ENCODE data around the gene KPRP.
A peak's percentile ranks its signal among the peaks of the same experiment; 100 is the strongest.

KPRP gene

DNA sequence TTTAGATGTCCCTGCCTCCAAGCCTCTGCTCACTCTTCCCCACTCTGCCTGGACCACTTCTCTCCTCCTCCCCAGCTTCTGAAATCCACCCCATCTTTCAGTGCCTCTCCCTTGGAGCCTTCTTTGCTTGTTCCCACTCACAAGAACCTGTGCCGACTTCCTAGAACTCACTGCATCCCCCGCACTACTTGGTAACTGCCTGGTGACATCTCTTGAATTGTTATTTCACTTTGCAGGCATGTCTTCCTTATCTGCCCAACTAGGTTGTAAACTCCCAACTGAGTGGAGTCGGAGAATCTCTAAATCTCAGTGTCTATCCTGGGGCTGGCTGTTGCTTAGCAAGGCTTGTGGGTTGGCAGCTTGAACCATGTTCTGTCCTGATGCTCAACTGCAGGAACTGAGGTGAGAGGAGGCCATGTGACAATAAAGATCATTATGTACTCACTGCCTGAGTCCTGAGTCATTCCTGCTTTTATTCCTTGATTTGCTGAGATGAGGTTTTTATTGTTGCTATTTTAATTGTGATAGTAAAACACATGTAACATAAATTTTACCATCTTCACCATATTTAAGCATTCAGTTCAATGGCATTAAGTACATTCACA, 3.9 kb downstream of the KPRP start:
- H3K4me3 ChIP-seq (ENCODE audit: low read depth, low read length): no peak overlapping the region
- TF ChIP-seq, protein P1, sequence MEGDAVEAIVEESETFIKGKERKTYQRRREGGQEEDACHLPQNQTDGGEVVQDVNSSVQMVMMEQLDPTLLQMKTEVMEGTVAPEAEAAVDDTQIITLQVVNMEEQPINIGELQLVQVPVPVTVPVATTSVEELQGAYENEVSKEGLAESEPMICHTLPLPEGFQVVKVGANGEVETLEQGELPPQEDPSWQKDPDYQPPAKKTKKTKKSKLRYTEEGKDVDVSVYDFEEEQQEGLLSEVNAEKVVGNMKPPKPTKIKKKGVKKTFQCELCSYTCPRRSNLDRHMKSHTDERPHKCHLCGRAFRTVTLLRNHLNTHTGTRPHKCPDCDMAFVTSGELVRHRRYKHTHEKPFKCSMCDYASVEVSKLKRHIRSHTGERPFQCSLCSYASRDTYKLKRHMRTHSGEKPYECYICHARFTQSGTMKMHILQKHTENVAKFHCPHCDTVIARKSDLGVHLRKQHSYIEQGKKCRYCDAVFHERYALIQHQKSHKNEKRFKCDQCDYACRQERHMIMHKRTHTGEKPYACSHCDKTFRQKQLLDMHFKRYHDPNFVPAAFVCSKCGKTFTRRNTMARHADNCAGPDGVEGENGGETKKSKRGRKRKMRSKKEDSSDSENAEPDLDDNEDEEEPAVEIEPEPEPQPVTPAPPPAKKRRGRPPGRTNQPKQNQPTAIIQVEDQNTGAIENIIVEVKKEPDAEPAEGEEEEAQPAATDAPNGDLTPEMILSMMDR (IDR thresholded peaks at IDR 0.05; ENCODE audit: insufficient read depth, low read depth, low read length, missing control alignments): no peak
- DNase-seq (ENCODE audit: low read depth): no peak

DNA sequence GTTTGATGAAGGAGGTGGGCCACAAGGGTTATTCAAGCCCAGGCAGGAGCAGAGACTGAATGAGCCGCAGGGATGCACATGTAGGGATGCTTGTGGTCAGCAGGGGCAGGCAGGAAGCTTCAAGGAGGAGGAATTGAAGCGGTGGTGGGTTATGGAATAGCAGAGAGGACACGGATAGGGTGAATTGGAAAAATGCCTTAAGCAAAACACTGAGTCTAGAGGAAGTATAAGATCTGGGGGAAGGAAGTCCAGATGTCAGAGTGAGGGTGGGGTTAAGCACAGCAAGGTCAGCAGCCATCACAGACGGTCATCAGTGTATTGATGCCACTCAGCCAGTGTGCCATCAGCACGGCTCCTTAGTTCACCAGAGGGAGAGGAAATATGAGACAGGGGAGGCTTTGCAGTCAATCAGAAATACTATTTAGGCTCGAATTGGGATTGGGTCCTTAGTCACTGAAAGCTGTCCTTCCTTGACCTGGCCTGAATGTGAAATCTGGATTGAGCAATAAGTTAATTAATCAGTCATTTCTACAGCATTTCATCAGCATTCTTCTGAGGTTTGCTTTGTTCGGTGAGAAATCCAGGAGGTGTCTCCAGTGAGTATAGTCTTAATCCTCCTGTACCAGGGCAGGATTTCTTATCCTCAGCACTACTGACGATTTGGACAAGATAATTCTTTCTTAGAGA, 11.2 kb downstream of the KPRP start:
- H3K4me3 ChIP-seq (ENCODE audit: low read depth, low read length): no peak overlapping the region
- TF ChIP-seq, protein P1 (IDR thresholded peaks at IDR 0.05; ENCODE audit: insufficient read depth, low read depth, low read length, missing control alignments): no peak
- no peak for DNase-seq (ENCODE audit: low read depth)

DNA sequence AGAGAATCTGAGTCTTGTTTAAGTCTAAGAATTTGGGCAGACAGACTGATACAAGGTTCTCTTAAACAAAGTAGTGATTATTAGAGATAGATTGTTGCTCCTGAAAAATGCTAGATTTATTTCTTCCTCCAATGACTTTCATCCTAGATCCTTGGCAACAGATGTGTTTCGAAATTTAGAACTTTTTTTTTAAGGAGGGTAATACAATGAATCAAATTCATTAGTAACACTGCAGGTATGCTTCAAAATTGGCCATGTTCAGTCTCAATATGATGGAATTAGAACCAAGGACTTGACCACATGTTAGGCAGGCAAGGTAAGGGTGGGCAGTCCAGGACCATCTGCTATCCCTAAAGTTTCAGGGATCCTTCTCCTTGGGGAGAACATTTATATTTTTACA, 12.6 kb downstream of the KPRP start:
- TF ChIP-seq, protein P1 (IDR thresholded peaks at IDR 0.05; ENCODE audit: insufficient read depth, low read depth, low read length, missing control alignments): no peak
- no peak for DNase-seq (ENCODE audit: low read depth)
- no peak overlapping the region for H3K4me3 ChIP-seq (ENCODE audit: low read depth, low read length)

DNA sequence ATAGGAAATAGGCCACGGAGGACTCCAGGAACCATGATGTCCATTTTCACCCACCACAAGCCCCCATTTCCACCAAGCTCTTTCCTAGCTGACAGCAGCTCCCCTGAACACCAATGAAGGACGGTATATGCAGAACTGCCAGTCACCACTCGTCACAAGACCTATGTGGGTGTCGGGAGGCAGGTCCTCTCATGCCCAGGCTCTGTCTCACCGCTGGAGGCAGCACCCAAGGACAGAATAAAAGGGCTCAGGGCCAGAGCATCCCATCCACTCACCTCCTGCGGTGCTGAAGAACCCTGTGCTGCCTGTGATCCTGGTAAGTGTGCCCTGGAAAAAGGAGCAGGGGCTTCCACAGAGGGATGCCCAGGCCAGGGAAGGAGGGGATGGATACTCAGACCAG, 17.1 kb downstream of the KPRP start, which contains the start of gene LCE1F:
TSS of gene LCE1F (plus strand) at position 266 of the 400 bp plus-strand sequence. CDS start 1,232 bp downstream, outside the sequence.
- peak; percentile 9 for DNase-seq (ENCODE audit: low read depth)
- TF ChIP-seq, protein P1 (IDR thresholded peaks at IDR 0.05; ENCODE audit: insufficient read depth, low read depth, low read length, missing control alignments): peak; percentile 19
- H3K4me3 ChIP-seq (ENCODE audit: low read depth, low read length): no peak within 1 kb of the TSS

DNA sequence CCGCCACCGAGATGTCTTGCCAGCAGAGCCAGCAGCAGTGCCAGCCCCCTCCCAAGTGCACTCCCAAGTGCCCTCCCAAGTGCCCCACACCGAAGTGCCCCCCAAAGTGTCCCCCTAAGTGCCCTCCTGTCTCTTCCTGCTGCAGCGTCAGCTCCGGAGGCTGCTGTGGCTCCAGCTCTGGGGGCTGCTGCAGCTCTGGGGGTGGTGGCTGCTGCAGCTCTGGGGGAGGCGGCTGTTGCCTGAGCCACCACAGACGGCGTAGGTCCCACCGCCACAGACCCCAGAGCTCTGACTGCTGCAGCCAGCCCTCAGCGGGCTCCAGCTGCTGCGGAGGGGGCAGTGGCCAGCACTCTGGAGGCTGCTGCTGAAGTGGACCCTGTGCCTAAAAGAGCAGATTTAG, 18.5 kb downstream of the KPRP start:
- DNase-seq (ENCODE audit: low read depth): no peak
- no peak overlapping the region for H3K4me3 ChIP-seq (ENCODE audit: low read depth, low read length)
- TF ChIP-seq, protein P1 (IDR thresholded peaks at IDR 0.05; ENCODE audit: insufficient read depth, low read depth, low read length, missing control alignments): no peak

DNA sequence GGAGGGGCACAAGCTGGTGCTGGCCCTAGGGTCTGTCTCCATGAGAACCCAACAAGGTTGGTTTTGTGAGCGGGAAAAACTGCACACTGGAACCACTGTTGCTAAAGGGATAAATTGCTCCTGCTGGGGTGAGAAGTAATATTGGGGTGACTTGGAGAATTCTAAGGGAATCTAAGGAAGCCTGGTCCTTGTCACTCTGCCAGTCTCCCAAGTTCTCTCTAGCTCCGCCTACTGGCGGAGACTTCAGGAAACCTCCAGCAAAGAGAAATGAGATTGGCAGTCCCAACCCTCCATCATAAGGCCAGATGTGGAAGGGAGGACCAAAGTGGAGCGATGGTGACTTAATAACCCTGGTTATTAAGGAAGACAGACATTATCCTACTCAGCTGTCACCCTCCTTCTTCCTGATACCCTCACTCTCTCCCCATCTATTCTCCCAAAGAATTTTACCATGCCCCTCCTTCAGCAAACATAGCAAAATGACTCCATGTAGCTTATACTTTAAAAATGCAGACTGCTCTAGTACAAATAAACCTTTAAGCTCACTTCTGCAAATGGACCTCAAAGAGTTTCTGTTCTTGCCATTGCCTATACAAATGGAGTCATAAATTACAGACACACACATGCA, 19.8 kb downstream of the KPRP start:
- peak; percentile 40 for DNase-seq (ENCODE audit: low read depth)
- TF ChIP-seq, protein P1 (IDR thresholded peaks at IDR 0.05; ENCODE audit: insufficient read depth, low read depth, low read length, missing control alignments): peak; percentile 61
- H3K4me3 ChIP-seq (ENCODE audit: low read depth, low read length): no peak overlapping the region
